Brain microvascular endothelial cell (primary cell): Measurements from ENCODE around the gene GRIN2C.

Experiments used
- DNase-seq: peaks from one replicate; pipeline ENCODE4 v3.0.0-alpha.2; 2020
- H3K27ac ChIP-seq: fragments of 250-450 bp; sonication (Bioruptor Pico); 2 replicates; pipeline ENCODE4 v1.5.1; 2020; ENCODE audit warnings: mild to moderate bottlenecking, moderate library complexity
- H3K27me3 ChIP-seq: fragments of 250-450 bp; sonication (Bioruptor Pico); replicated peaks from 2 replicates; pipeline ENCODE4 v1.5.1; 2020; ENCODE audit warnings: mild to moderate bottlenecking
- H3K36me3 ChIP-seq: fragments of 250-450 bp; sonication (Bioruptor Pico); replicated peaks from 2 replicates; pipeline ENCODE4 v1.5.1; 2020; ENCODE audit warnings: mild to moderate bottlenecking
- H3K4me3 ChIP-seq: 2 replicates; pipeline ENCODE4 v1.5.1; 2011; ENCODE audit warnings: low read depth, mild to moderate bottlenecking, control low read depth, low read length, moderate library complexity
- in situ Hi-C: cut with HindIII; loops from 2 replicates; pipeline ENCODE4 v1.10.0; 2017; ENCODE audit warnings: low sequenced_read_pairs, low pct_ligation_motif_present
- TF ChIP-seq, protein P1 (sequence below): IDR thresholded peaks from 2 replicates; pipeline ENCODE4 v1.5.1; 2011; ENCODE audit warnings: low read depth, mild to moderate bottlenecking, moderate library complexity, low read length, control low read depth, inconsistent platforms; ENCODE audit errors: missing control alignments

GRIN2C gene

DNA sequence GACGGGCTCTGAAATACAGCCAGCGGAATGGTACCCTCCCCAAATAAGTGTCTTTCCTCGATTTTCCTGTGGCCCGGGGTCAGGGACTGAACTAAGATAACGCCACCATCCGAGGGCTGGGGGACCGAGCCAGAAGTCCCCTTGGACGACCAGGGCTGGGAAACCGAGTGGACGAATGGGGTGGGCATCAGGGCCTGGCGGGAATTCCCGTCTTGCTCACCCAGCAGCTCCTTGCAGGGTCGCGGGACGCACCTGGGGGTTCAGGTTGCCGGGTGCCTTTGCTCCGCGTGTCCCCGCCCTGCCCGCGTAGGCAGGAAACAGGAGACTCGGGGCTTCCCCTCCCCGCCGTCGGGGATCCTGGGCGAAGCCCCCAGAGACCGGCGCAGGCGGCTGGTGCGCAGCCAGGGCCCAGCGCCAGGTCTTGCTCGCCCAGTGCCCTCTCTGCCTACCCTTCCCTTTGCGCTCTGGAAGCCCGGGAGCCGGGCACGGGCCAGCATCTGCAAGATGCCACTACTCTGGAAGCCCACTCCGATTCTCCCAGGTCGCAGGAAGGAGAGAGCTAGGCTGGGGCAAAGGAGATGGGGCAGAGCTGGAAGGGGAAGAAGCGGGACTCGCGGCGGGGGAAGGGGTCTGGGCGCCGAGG lies 665 bp upstream of the GRIN2C start:
- in situ Hi-C loops: no loop called here
- peaks cover 40% of the 10 kb centered on the region for H3K27me3 ChIP-seq
- H3K27ac ChIP-seq: no peak overlapping the region
- TF ChIP-seq, protein P1, sequence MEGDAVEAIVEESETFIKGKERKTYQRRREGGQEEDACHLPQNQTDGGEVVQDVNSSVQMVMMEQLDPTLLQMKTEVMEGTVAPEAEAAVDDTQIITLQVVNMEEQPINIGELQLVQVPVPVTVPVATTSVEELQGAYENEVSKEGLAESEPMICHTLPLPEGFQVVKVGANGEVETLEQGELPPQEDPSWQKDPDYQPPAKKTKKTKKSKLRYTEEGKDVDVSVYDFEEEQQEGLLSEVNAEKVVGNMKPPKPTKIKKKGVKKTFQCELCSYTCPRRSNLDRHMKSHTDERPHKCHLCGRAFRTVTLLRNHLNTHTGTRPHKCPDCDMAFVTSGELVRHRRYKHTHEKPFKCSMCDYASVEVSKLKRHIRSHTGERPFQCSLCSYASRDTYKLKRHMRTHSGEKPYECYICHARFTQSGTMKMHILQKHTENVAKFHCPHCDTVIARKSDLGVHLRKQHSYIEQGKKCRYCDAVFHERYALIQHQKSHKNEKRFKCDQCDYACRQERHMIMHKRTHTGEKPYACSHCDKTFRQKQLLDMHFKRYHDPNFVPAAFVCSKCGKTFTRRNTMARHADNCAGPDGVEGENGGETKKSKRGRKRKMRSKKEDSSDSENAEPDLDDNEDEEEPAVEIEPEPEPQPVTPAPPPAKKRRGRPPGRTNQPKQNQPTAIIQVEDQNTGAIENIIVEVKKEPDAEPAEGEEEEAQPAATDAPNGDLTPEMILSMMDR: no peak
- no peaks in the 10 kb centered on the region for H3K36me3 ChIP-seq
- H3K4me3 ChIP-seq: no peak overlapping the region
- DNase-seq: no peak

DNA sequence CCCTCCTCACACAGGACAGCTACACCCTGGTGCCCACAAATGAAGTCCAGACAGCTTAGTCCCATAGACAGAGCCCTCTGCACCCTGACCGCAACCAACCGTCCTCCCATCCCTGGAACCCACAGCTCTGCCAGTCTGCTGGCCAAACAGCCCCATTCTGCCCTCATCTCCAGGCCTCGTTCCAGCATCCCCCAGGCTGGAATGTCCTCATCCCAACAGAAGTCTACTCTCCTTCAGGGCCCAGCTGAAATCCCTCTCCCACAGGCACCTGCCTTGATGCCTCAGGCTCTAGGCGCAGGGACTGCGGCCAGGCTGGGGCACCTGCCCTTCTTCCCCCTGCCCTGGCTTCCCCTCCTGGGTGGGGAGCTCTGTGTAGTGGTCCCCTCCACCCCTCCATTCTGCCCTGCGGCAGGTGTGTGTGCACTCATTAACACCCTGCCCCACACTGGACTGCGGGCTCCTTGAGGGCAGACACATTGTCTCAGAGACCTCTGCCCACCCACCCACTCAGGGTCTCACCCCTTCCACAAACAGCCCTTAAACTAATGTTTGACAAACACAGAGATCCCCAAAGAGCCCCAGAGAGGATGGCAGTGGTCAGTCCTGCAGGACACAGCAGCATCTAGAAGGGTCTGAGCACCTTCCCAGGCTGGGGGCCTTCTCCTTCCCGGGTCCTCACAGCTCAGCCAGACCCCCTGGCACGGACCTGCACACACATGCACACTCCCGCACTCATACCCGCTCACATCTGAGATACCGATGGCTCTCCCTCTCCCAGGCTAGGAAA lies 820 bp downstream of the GRIN2C start:
- in situ Hi-C loops: no loop called here
- Histone ChIP-seq H3K27me3 (peaks cover 46% of the 10 kb centered on the region), H3K36me3 (no peaks in the 10 kb centered on the region), H3K4me3 (no peak overlapping the region), H3K27ac (no peak overlapping the region)
- DNase-seq: no peak
- TF ChIP-seq, protein P1: no peak

DNA sequence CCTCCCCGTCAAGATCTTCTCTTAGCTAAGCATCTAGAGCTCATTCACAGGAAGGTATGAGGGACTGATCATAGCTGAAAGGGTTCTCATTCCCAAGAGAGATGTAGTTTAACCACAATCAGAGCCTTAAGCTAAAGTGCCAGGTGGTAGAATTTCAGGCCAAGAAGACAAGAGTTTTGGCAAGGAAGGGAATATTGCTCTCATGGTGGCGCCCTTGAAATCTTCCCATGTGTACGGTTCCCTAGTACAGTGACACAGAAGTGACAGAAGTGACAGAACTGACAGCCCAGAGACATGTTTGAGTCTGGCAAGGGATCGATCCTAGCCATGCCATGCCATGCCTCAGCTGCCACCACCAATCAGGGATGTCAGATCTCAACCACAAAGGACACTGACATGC lies 2.5 kb downstream of the GRIN2C start:
- Histone ChIP-seq H3K27me3 (peaks cover 60% of the 10 kb centered on the region), H3K4me3 (no peak overlapping the region), H3K27ac (no peak overlapping the region), H3K36me3 (no peaks in the 10 kb centered on the region)
- no peak for DNase-seq
- in situ Hi-C loops: no loop called here
- TF ChIP-seq, protein P1: no peak

DNA sequence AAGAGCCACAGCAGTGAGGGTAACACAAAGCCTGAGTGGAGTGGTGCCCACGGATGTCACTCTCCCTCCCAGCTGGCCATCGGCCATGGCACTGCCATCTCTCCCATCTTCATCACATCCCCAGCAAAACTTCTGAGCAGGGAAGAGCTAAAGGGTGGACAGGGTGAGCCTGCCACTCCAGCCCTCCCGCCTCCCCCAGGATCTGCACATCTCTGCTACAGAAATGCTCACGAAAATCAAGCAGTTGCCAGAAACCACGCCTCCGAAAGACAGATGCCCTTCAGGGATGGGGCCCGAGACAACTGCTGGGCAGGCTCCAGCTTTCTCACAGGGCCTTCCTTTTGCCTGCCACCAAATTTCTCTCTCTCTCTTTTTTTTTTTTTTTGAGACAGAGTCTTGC lies 3.6 kb downstream of the GRIN2C start:
- no peak for DNase-seq
- Histone ChIP-seq H3K4me3 (no peak overlapping the region), H3K27ac (no peak overlapping the region), H3K36me3 (no peaks in the 10 kb centered on the region), H3K27me3 (peaks cover 63% of the 10 kb centered on the region)
- in situ Hi-C loops: no loop called here
- TF ChIP-seq, protein P1: no peak

DNA sequence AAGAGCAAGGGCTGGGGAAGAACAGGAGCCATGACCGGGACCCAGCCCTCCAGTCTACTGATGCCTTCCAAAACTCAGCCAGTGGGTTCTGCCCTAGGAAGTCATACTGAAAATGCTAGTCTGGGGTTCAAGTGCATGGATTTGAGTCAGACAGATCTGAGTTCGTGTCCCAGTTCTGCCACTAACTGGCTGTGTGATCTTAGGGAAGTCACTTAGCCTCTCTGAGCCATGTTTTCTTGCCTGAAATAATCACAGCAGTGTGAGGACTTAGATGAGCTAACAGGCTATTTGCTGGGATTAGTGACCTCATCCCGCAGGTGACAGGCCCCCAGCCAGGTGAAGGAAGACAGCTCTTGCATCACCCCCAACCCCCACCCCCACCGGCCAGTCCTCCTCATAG lies 4.4 kb downstream of the GRIN2C start:
- no peak for DNase-seq
- TF ChIP-seq, protein P1: no peak
- in situ Hi-C loops: no loop called here
- H3K4me3 ChIP-seq: no peak overlapping the region
- H3K27me3 ChIP-seq: peaks cover 58% of the 10 kb centered on the region
- no peak overlapping the region for H3K27ac ChIP-seq
- no peaks in the 10 kb centered on the region for H3K36me3 ChIP-seq
